HepG2 (cell line): ENCODE measurements around the gene BTN1A1. TPM values are rescaled to one million over a fixed set of nuclear protein-coding genes. Genes with fewer than 3 reads are reported as not detected.

Experiments
- AKNA ChIP-seq: sonication (generic); formaldehyde crosslinking; IDR thresholded peaks from 2 replicates; pipeline ENCODE4 v1.4.0; 2020; ENCODE audit warnings: missing genetic modification reagents, borderline replicate concordance
- ARID4A ChIP-seq: sonication (generic); formaldehyde crosslinking; IDR thresholded peaks from 2 replicates; pipeline ENCODE4 v1.5.0; 2020; ENCODE audit warnings: mild to moderate bottlenecking, missing genetic modification reagents, borderline replicate concordance
- BATF2 ChIP-seq: sonication (generic); formaldehyde crosslinking; IDR thresholded peaks from 2 replicates; pipeline ENCODE4 v1.8.0; 2022; ENCODE audit warnings: mild to moderate bottlenecking, missing genetic modification reagents, moderate library complexity
- E2F2 ChIP-seq: sonication (generic); formaldehyde crosslinking; IDR thresholded peaks from 2 replicates; pipeline ENCODE4 v1.4.0; 2020; ENCODE audit warnings: missing genetic modification reagents, borderline replicate concordance
- E2F5 ChIP-seq: sonication (generic); formaldehyde crosslinking; conservative IDR thresholded peaks from 2 replicates; pipeline ENCODE4 v1.4.0; 2020; ENCODE audit warnings: missing genetic modification reagents
- HMGXB4 ChIP-seq, 2 experiments: sonication (generic) in 1 of 2; formaldehyde crosslinking in 1 of 2; IDR thresholded peaks; 2 replicates each; pipeline versions ENCODE4 v1.4.0 to v1.6.1; 2018 to 2020; ENCODE audit warnings: missing genetic modification reagents in 2 of 2, borderline replicate concordance in 1 of 2, low read depth in 1 of 2, mild to moderate bottlenecking in 1 of 2, missing biosample characterization in 1 of 2
- LBX2 ChIP-seq: sonication (generic); formaldehyde crosslinking; IDR thresholded peaks from 2 replicates; pipeline ENCODE4 v1.5.0; 2020; ENCODE audit warnings: missing genetic modification reagents, mild to moderate bottlenecking, borderline replicate concordance
- ZBTB7B ChIP-seq: sonication (generic); formaldehyde crosslinking; IDR thresholded peaks from 2 replicates; pipeline ENCODE4 v1.4.0; 2020; ENCODE audit warnings: missing genetic modification reagents
- ZFY ChIP-seq: sonication (generic); formaldehyde crosslinking; IDR thresholded peaks from 2 replicates; pipeline ENCODE4 v1.4.0; 2020; ENCODE audit warnings: missing genetic modification reagents
- ZNF766 ChIP-seq: sonication (generic); formaldehyde crosslinking; IDR thresholded peaks from 2 replicates; pipeline ENCODE4 v1.5.0; 2020; ENCODE audit warnings: missing genetic modification reagents, borderline replicate concordance
- ZNF777 ChIP-seq: sonication (generic); formaldehyde crosslinking; IDR thresholded peaks from 2 replicates; pipeline ENCODE4 v1.4.0; 2020; ENCODE audit warnings: missing genetic modification reagents
- polyA plus RNA-seq, 8 experiments: library from polyadenylated mRNA; depleted of rRNA in 3 of 8; stranded (reverse) in 7 of 8; unstranded in 1 of 8; fragments of >200 nt; fragmentation: Illumina TruSeq in 4 of 8; extraction: Trizol in 4 of 8; gene quantifications; 2 replicates each; pipeline versions ENCODE4 v1.2.1 to v1.2.3, GENCODE V29; 2011 to 2016; ENCODE audit warnings: low read depth in 4 of 8, missing spikeins in 1 of 8, mixed read lengths in 1 of 8; ENCODE audit not compliant: insufficient read depth in 1 of 8
- total RNA-seq, 5 experiments: library from RNA; depleted of rRNA; stranded (reverse); fragments of >200 nt; fragmentation: Illumina TruSeq; extraction: Trizol; gene quantifications; 2 replicates each; pipeline ENCODE4 v1.2.3, GENCODE V29; 2016; ENCODE audit warnings: low read depth in 1 of 5

The BTN1A1 gene
- total and polyA plus RNA-seq, 2 of the 13 experiments (the other 11 are each of a cell fraction or from before 2014, with no cell fraction given), result 0.04 TPM; not detected in 1

- TF ChIP-seq E2F5 (CRISPR knock-in tag) (no peak), E2F2 (CRISPR knock-in tag) (no peak), ZNF777 (CRISPR knock-in tag) (peak; percentile 57; the same call in 1 of the 2 replicates), ARID4A (CRISPR knock-in tag) (peak; percentile 69), ZFY (CRISPR knock-in tag) (0 out of 2 replicates have a peak, but pooled peaks have one; percentile 29), HMGXB4 (CRISPR knock-in tag; IDR thresholded peaks at IDR 0.05; ENCODE audit: borderline replicate concordance in 1 of 2, low read depth in 1 of 2) (peak in 1 of 2 experiments; percentile 95; a peak in 2 of 4 replicates), ZNF766 (no peak), LBX2 (CRISPR knock-in tag) (no peak), BATF2 (CRISPR knock-in tag) (peak; percentile 43; the same call in 1 of the 2 replicates), AKNA (CRISPR knock-in tag) (no peak), ZBTB7B (CRISPR knock-in tag) (no peak; the same call in 1 of the 2 replicates)
Observed at GRCh38 chr6:26457806-26458688, 42.1 kb upstream of the BTN1A1 start, which contains the start of gene BTN2A1 (continued).
